Heart right ventricle (tissue), 16 donors: ENCODE data around the gene NHLRC4. TPM values are rescaled to one million over a fixed set of nuclear protein-coding genes. Genes with fewer than 3 reads are reported as not detected.

Source experiments
- ATAC-seq, 8 donors: fragments of 200-7000 bp; cut with Tn5 transposase; one replicate each; pipeline ENCODE4 v1.9.1; 2020; ENCODE audit warnings: mild to moderate bottlenecking in 8 of 8, moderate library complexity in 8 of 8, moderate number of reproducible peaks in 1 of 8
- DNase-seq, 2 donors: peaks; one replicate each; pipeline ENCODE4 v3.0.0-alpha.2; 2020
- H3K27ac ChIP-seq, 10 donors: fragments of 200-600 bp; sonication (generic) in 2 of 10; one replicate each; pipeline versions ENCODE4 v1.5.0 to v1.8.0; 2020 to 2022; ENCODE audit warnings: mild to moderate bottlenecking in 3 of 10
- H3K27me3 ChIP-seq, 7 donors: fragments of 200-600 bp; one replicate each; pipeline ENCODE4 v1.8.0; 2021 to 2022; ENCODE audit warnings: mild to moderate bottlenecking in 2 of 7
- H3K36me3 ChIP-seq, 9 donors: fragments of 200-600 bp; sonication (generic) in 1 of 9; one replicate each; pipeline versions ENCODE4 v1.5.0 to v1.8.0; 2020 to 2022; ENCODE audit warnings: mild to moderate bottlenecking in 2 of 9
- H3K4me1 ChIP-seq, 9 donors: fragments of 200-600 bp; sonication (generic) in 1 of 9; one replicate each; pipeline versions ENCODE4 v1.5.0 to v1.8.0; 2020 to 2022; ENCODE audit warnings: mild to moderate bottlenecking in 4 of 9
- H3K4me3 ChIP-seq, 10 donors: fragments of 200-600 bp; sonication (generic) in 2 of 10; one replicate each; pipeline versions ENCODE4 v1.5.0 to v1.8.0; 2020 to 2022; ENCODE audit warnings: mild to moderate bottlenecking in 7 of 10, moderate library complexity in 2 of 10
- H3K9me3 ChIP-seq, 11 donors: fragments of 200-600 bp in 10 of 11; sonication (generic) in 2 of 11; one replicate each; pipeline versions ENCODE4 v1.5.0 to v1.8.0; 2013 to 2022; ENCODE audit warnings: mild to moderate bottlenecking in 2 of 11, control low read depth in 1 of 11, moderate library complexity in 1 of 11
- CTCF ChIP-seq, 9 donors: fragments of 200-600 bp; sonication (generic) in 2 of 9; IDR thresholded peaks; one replicate each; pipeline versions ENCODE4 v1.5.0 to v1.8.0; 2021 to 2022; ENCODE audit warnings: antibody characterized with exemption in 9 of 9, mild to moderate bottlenecking in 5 of 9, moderate library complexity in 1 of 9
- WGBS, 2 donors: extraction: QIAGEN DNeasy Blood & Tissue Kit; methylation state at CpG; one replicate each; pipeline ENCODE4 v1.1.7; 2013; ENCODE audit warnings: inconsistent platforms in 1 of 2; 5-methylcytosine and 5-hydroxymethylcytosine counted together
- intact Hi-C, 10 donors: fragments of 100-400 bp; cut with DNase I; formaldehyde crosslinking; loops; one replicate each; pipeline versions ENCODE4 v1.11.1 to v1.14.2; 2022
- polyA plus RNA-seq, 2 donors: library from polyadenylated mRNA; stranded (reverse); fragments of 200-250 nt; gene quantifications; one replicate each; pipeline ENCODE4 v1.2.3, GENCODE V29; 2013
- total RNA-seq, 10 donors: library from RNA; stranded (reverse); fragmentation: NEBNext Ultra II Directional in 3 of 10; extraction: Animal tissue kit (Norgen Biotek cat#: 25700) in 3 of 10; gene quantifications; one replicate each; pipeline versions ENCODE4 v1.2.1 to v1.2.4, GENCODE V29; 2021 to 2023
- donor health status: Arrhythmogenic right ventricular cardiomyopathy.
- donor health status: ischemic (EF 13 %, LVEDD 7.1; RV severe dilation, severe dysfunction).
- donor health status: healthy with polysubstance abuse.
- donor health status: DM: no; HTN: yes; CAD: no.
- donor health status: DM: no; HTN: no; CAD: no.
- donor health status: ischemic (EF 25% LVEDD 6.9; RV normal size, moderate dysfunction).
- donor health status: ischemic (EF 25% LVEDD 5.7; RV mildly dilated, moderate dysfunction).
- donor health status: healthy.
- donor health status: DM: yes; HTN: yes; CAD: no.
- donor health status: Ischemic cardiomyopathy.
- donor health status: ischemic (EF 35%, LVEDD 5.7; RV mildly dilated, moderate dysfunction).
- donor health status: nonischemic (EF 11% LVEDD 7.7; RV severe dilation, severe dysfunction).
- donor health status: DM: yes; HTN: yes; CAD: no.
- donor health status: PGD.
- donor health status: ischemic (EF 29% LVEDD 5.4; RV normal size, mild dysfunction).
- donor health status: nonischemic (EF 23%, LVEDD 6.1; RV moderate dilation, normal function).

The NHLRC4 gene
- total and polyA plus RNA-seq, 12 donors = 0.12 to 0.75 (median 0.54) TPM; not detected in 2

GRCh38 chr16:543301-544164, 23.3 kb upstream of the NHLRC4 start:
- H3K4me1 ChIP-seq = no peaks in the 10 kb centered on the region
- peak in 1 of 8 donors; percentile 4 for ATAC-seq
- WGBS, 2 donors = 89 to 94% methylated on average over 46 to 51 of the region's 51 CpGs

GRCh38 chr16:544517-544916, 22.3 kb upstream of the NHLRC4 start:
- Histone ChIP-seq H3K36me3 (peaks cover 0 to 57% (median 3%) of the 10 kb centered on the region in 9 donors), H3K9me3 (no peaks in the 10 kb centered on the region), H3K27ac (no peak overlapping the region), H3K27me3 (no peaks in the 10 kb centered on the region), H3K4me1 (no peaks in the 10 kb centered on the region), H3K4me3 (no peak overlapping the region)
- intact Hi-C loops = no loop called here
- DNase-seq (no peak), ATAC-seq (no peak)
- TF ChIP-seq CTCF (IDR thresholded peaks at IDR 0.05) = no peak
- WGBS, 2 donors = 84 to 95% methylated on average over 42 to 46 of the region's 46 CpGs

More at GRCh38 chr16:543301-544164, 23.3 kb upstream of the NHLRC4 start:
- H3K4me3 ChIP-seq = no peak overlapping the region
- H3K9me3 ChIP-seq = no peaks in the 10 kb centered on the region
- intact Hi-C loops = no loop called here
- H3K36me3 ChIP-seq = peaks cover 0 to 47% (median 3%) of the 10 kb centered on the region in 9 donors
- H3K27me3 ChIP-seq = no peaks in the 10 kb centered on the region
- TF ChIP-seq CTCF (IDR thresholded peaks at IDR 0.05) = no peak
- no peak overlapping the region for H3K27ac ChIP-seq
- no peak for DNase-seq

GRCh38 chr16:546909-547770, 19.7 kb upstream of the NHLRC4 start:
- ATAC-seq = peak; percentile 39 to 88 (median 65)
- Histone ChIP-seq H3K4me1 (no peaks in the 10 kb centered on the region), H3K4me3 (peak overlapping the region in 1 of 10 donors; percentile 28), H3K9me3 (no peaks in the 10 kb centered on the region), H3K27me3 (no peaks in the 10 kb centered on the region), H3K27ac (no peak overlapping the region), H3K36me3 (peaks cover 0 to 64% (median 8%) of the 10 kb centered on the region in 9 donors)
- peak in 7 of 9 donors; percentile 42 to 59 (median 47) for TF ChIP-seq CTCF (IDR thresholded peaks at IDR 0.05)
- DNase-seq = peak; percentile 54 to 75
- WGBS, 2 donors = 84 to 88% methylated on average over 60 of the region's 60 CpGs
- intact Hi-C loops = no loop called here

GRCh38 chr16:548586-548985, 18.2 kb upstream of the NHLRC4 start:
- no peak for TF ChIP-seq CTCF (IDR thresholded peaks at IDR 0.05)
- DNase-seq = no peak
- no peak overlapping the region for H3K4me3 ChIP-seq
- no peak overlapping the region for H3K27ac ChIP-seq
- intact Hi-C loops = no loop called here
- H3K36me3 ChIP-seq = peaks cover 0 to 76% (median 12%) of the 10 kb centered on the region in 9 donors
- 92 to 95% methylated on average over 21 of the region's 21 CpGs for WGBS, 2 donors
- H3K27me3 ChIP-seq = no peaks in the 10 kb centered on the region
- no peaks in the 10 kb centered on the region for H3K9me3 ChIP-seq
- ATAC-seq = no peak
- no peaks in the 10 kb centered on the region for H3K4me1 ChIP-seq
